GM18519 (cell line): Measurements from ENCODE around the gene ZNF22.

ENCODE experiments used
- ATAC-seq: cut with Tn5 transposase; IDR thresholded peaks from one replicate; pipeline ENCODE4 v1.9.1; 2021; ENCODE audit warnings: mild to moderate bottlenecking, moderate library complexity; ENCODE audit not compliant: unreplicated experiment, low FRiP score

The ZNF22 gene

GRCh38 chr10:45000752-45001380 lies at the start of gene ZNF22:
Gene ZNF22, plus strand, starts transcription at chr10:45000923. Its CDS starts 2,446 bp downstream, at chr10:45003369.
- peak; percentile 50 for ATAC-seq

- ATAC-seq, result no peak
Observed at GRCh38 chr10:44951576-44952226, 49.0 kb upstream of the ZNF22 start.

DNA sequence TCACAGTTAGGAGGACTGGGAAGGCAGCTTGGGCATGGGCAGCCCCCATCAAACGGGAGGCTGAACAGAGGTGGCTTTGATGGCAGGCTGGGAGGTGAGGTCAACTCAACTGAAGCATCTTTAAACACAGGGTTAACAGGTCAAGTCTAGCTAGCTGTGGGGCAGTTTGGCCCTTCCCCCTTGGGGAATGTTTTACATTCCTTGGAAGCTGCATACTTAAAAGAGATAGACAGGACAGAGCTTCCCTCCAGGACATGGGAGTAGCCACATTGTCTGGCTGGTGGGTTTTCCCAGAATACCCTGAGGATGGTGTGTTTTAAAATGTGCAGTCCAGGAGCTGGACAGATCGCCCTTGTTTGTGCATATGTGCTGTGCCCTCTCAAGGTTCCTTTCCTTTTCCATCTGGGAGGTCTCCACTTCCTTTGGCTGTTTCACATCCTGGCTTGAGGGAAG lies 47.9 kb upstream of the ZNF22 start:
- ATAC-seq, result no peak

- no peak for ATAC-seq
Observed at GRCh38 chr10:44954042-44954441, 46.7 kb upstream of the ZNF22 start.

- ATAC-seq, result no peak
Observed at GRCh38 chr10:44954962-44955361, 45.8 kb upstream of the ZNF22 start.

DNA sequence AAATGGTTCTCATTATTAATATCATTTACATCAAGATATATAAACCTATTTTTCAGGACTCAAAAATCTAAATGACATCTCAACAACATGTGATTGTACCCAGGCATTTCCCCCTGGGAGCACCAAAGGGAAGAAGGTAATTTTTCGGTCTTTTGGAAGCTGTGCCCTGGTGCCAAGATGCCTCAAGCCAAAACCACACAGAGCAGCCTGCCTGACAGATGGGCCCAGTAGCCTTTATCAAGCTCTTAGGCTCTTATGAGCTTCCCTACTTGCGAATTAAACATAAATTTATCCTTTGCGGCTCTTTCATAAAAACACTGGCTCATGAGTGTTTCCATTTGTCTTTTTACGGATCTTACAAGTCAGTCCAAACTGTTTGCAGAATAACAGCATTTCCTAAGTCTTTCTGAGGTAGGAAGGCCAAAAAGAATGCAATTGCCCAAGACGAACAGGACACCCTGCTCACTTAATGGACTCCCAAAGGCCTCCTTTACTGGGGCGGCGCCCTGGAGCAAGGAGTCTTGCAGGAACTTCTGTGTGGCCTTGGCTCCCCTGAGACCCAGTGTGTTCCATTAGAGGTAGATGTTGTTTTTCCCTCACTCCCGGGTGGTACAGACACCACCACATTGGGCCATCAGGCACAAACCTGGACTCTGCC lies 45.2 kb upstream of the ZNF22 start:
- no peak for ATAC-seq

DNA sequence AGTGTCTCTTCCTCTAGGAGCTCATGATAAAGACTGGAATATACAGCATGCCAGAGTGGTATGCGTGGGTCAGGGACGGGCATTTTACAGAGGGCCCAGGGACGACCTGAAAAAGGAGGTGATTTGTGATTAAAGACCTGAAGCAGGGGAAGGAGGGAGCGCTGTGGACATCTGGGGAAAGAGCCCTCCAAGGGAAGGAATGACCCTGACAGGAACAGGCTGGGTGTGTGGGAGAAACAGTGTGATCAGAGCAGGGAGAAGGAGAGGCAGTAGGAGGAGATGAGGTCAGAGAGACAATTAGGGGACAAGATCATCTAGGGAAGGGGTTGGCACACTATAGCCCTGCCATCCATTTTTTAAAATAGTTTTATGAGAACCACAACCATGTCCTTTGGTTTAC lies 44.5 kb upstream of the ZNF22 start:
- ATAC-seq, result no peak

GRCh38 chr10:44956717-44957706 lies 43.7 kb upstream of the ZNF22 start:
- no peak for ATAC-seq

DNA sequence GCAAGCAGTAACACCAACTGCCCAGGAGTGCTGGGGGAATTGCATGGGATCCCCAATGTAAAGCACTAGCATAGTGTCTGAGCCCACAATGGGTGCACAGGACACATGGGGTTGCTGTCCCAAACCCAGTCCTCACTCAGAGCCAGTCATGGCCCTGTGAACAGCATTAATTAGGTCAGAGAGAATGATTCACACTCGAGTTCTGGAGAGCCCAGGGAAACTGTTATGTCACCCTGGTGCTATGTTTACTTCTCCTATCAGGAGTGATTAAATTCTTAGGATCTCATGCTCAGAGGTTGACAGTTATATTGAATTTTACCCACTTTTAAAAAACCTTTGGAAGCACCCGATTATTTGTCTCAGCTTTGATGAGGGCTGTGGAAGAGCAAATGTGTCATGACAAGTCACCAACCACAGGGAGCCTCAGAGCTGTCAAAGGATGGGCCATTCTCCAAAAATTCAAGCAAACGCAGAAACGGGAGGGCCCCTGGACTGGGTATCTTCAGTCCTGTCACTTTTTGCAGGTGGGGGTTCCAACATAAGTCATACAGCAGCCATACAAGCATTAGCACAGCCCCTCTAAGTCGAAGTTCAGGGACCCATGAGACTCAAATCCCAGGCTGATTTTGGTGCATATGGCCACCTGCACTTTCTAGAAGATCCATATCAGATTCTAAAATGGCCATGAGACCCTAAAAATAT lies 42.4 kb upstream of the ZNF22 start:
- ATAC-seq, result no peak

GRCh38 chr10:44958898-44959246 lies 41.9 kb upstream of the ZNF22 start:
- no peak for ATAC-seq

- ATAC-seq, result peak; percentile 87
Observed at GRCh38 chr10:44959247-44960087, 41.3 kb upstream of the ZNF22 start, which contains the start of gene RASSF4. Gene RASSF4, plus strand, starts transcription at chr10:44959802. Its CDS starts 10,401 bp downstream, at chr10:44970203.

DNA sequence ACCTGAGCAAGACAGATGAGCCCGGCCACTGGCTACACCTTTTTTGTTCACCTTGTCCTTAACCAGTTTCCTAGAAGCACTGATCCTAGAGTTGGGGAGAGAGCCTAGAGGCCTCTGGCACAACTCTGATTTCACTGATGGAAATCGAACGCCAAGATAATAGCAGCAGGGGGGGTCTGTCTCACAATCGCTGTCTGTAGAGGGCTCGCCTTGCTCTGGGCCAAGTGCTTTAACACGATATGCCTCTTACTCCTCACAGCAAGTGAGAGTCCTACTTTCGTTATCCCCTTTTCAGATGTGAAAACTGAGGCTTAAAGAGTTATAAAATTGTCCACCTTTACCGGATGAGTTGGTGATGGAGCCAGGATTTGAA lies 40.6 kb upstream of the ZNF22 start:
- ATAC-seq, result no peak

- no peak for ATAC-seq
Observed at GRCh38 chr10:44960482-44961229, 40.1 kb upstream of the ZNF22 start.

DNA sequence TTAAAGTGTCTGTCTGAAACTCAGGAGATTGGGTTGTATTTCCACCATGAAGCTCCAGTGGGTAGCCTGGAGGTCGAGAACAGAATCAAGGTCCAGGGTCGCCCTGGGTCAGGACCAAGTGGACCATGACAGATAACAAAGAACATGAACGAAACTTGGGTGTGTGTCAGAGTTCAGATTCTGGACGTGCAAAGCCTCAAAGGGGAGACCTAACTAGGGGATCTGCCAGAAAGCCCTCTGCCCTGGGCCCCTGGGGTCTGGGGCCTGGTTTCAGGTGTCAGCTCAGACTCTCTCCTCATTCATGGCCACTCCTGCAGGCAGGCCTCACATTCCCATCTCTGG lies 39.5 kb upstream of the ZNF22 start:
- no peak for ATAC-seq

- no peak for ATAC-seq
Observed at GRCh38 chr10:44961931-44962750, 38.6 kb upstream of the ZNF22 start.

GRCh38 chr10:44962870-44963738 lies 37.6 kb upstream of the ZNF22 start:
- ATAC-seq, result no peak
